ENCODE results near the gene GLP2R.

The GLP2R gene

GRCh38 chr17:9814337-9814945 lies 11.3 kb upstream of the GLP2R start:
- DNase-seq, result no peak

GRCh38 chr17:9816472-9816871 lies 9.3 kb upstream of the GLP2R start:
- no peak for DNase-seq

GRCh38 chr17:9817086-9817485 lies 8.6 kb upstream of the GLP2R start:
- DNase-seq, result no peak

GRCh38 chr17:9818760-9819159 lies 7.0 kb upstream of the GLP2R start:
- no peak for DNase-seq

GRCh38 chr17:9820448-9820847 lies 5.3 kb upstream of the GLP2R start:
- no peak for DNase-seq

- DNase-seq, result no peak
Observed at GRCh38 chr17:9821921-9822320, 3.8 kb upstream of the GLP2R start, which contains the start of gene GSG1L2. Gene GSG1L2, minus strand, starts transcription at chr17:9822079. Its CDS starts 8 bp downstream, at chr17:9822071.

GRCh38 chr17:9824094-9824493 lies 1.6 kb upstream of the GLP2R start:
- DNase-seq, result no peak

- DNase-seq, result no peak
Observed at GRCh38 chr17:9824797-9825338, 856 bp upstream of the GLP2R start.

- no peak for DNase-seq
Observed at GRCh38 chr17:9828296-9829295, 2.9 kb downstream of the GLP2R start.

GRCh38 chr17:9829343-9829742 lies 3.6 kb downstream of the GLP2R start:
- no peak for DNase-seq

GRCh38 chr17:9830711-9831110 lies 5.0 kb downstream of the GLP2R start:
- DNase-seq, result no peak

GRCh38 chr17:9833922-9834321 lies 8.2 kb downstream of the GLP2R start:
- no peak for DNase-seq

- no peak for DNase-seq
Observed at GRCh38 chr17:9837551-9838471, 12.1 kb downstream of the GLP2R start.

- no peak for DNase-seq
Observed at GRCh38 chr17:9839433-9839832, 13.7 kb downstream of the GLP2R start.

- no peak for DNase-seq
Observed at GRCh38 chr17:9842057-9842758, 16.5 kb downstream of the GLP2R start.

- DNase-seq, result no peak
Observed at GRCh38 chr17:9843152-9844010, 17.7 kb downstream of the GLP2R start.

- no peak for DNase-seq
Observed at GRCh38 chr17:9844153-9844552, 18.4 kb downstream of the GLP2R start.

- DNase-seq, result no peak
Observed at GRCh38 chr17:9845306-9845705, 19.6 kb downstream of the GLP2R start.

GRCh38 chr17:9850151-9850550 lies 24.4 kb downstream of the GLP2R start:
- no peak for DNase-seq

- no peak for DNase-seq
Observed at GRCh38 chr17:9854255-9854654, 28.5 kb downstream of the GLP2R start.

- no peak for DNase-seq
Observed at GRCh38 chr17:9855036-9855435, 29.3 kb downstream of the GLP2R start.
